Keratinocyte (primary cell): ENCODE results near the gene SELENBP1. TPM values are rescaled to one million over a fixed set of nuclear protein-coding genes. Genes with fewer than 3 reads are reported as not detected.
A peak's percentile ranks its signal among the peaks of the same experiment; 100 is the strongest.

Experiments used
- DNase-seq: peaks from one replicate; pipeline ENCODE4 v3.0.0-alpha.2; 2011; ENCODE audit warnings: low read depth, missing footprints, low spot score
- FAIRE-seq: peaks from 2 replicates; lab custom pipeline; 2011; peaks lifted over from hg19 to GRCh38; lab: Jason Lieb, UNC
- H2AFZ ChIP-seq: 2 replicates; pipeline ENCODE4 v1.6.0; 2012; ENCODE audit warnings: low read length, control low read depth, inconsistent platforms; ENCODE audit not compliant: control insufficient read depth
- H3K27ac ChIP-seq: 2 replicates; pipeline ENCODE4 v1.5.1; 2011; ENCODE audit warnings: low read length; ENCODE audit not compliant: control insufficient read depth, insufficient read depth
- H3K27me3 ChIP-seq: 3 replicates; pipeline ENCODE4 v1.6.0; 2011; ENCODE audit warnings: low read length; ENCODE audit not compliant: control insufficient read depth, insufficient read depth; ENCODE audit errors: extremely low read depth
- H3K36me3 ChIP-seq, 2 experiments: 2 replicates in 1 of 2; 3 replicates in 1 of 2; pipeline ENCODE4 v1.5.1; 2011; ENCODE audit warnings: low read length in 2 of 2, mild to moderate bottlenecking in 1 of 2; ENCODE audit not compliant: control insufficient read depth in 2 of 2, insufficient read depth in 2 of 2; ENCODE audit errors: extremely low read depth in 1 of 2
- H3K4me1 ChIP-seq: 3 replicates; pipeline ENCODE4 v1.5.1; 2011; ENCODE audit warnings: low read length; ENCODE audit not compliant: control insufficient read depth, insufficient read depth; ENCODE audit errors: extremely low read depth
- H3K4me2 ChIP-seq: 3 replicates; pipeline ENCODE4 v1.6.0; 2011; ENCODE audit warnings: low read depth, low read length; ENCODE audit not compliant: control insufficient read depth, insufficient read depth; ENCODE audit errors: extremely low read depth
- H3K4me3 ChIP-seq, 3 experiments: fragments of 200-600 bp in 1 of 3; sonication (generic) in 1 of 3; 2 replicates in 2 of 3; 3 replicates in 1 of 3; pipeline ENCODE4 v1.5.1; 2011 to 2016; ENCODE audit warnings: low read length in 3 of 3, mild to moderate bottlenecking in 3 of 3, control low read depth in 2 of 3, inconsistent platforms in 1 of 3, low read depth in 1 of 3, mixed read lengths in 1 of 3, mixed run types in 1 of 3, moderate library complexity in 1 of 3; ENCODE audit not compliant: control insufficient read depth in 2 of 3, insufficient read depth in 2 of 3; ENCODE audit errors: extremely low read depth in 1 of 3
- H3K79me2 ChIP-seq: 2 replicates; pipeline ENCODE4 v1.6.0; 2012; ENCODE audit warnings: low read length; ENCODE audit not compliant: control insufficient read depth, insufficient read depth
- H3K9ac ChIP-seq: 3 replicates; pipeline ENCODE4 v1.6.0; 2011; ENCODE audit warnings: low read length; ENCODE audit not compliant: control insufficient read depth, insufficient read depth; ENCODE audit errors: extremely low read depth
- H3K9me1 ChIP-seq: 3 replicates; pipeline ENCODE4 v1.6.0; 2011; ENCODE audit warnings: low read length; ENCODE audit not compliant: control insufficient read depth, insufficient read depth; ENCODE audit errors: extremely low read depth
- H3K9me3 ChIP-seq: 2 replicates; pipeline ENCODE4 v1.5.1; 2012; ENCODE audit warnings: low read depth, low read length; ENCODE audit not compliant: control insufficient read depth
- H4K20me1 ChIP-seq: 3 replicates; pipeline ENCODE4 v1.6.0; 2011; ENCODE audit warnings: low read length; ENCODE audit not compliant: control insufficient read depth, insufficient read depth; ENCODE audit errors: extremely low read depth
- CTCF ChIP-seq, 3 experiments: IDR thresholded peaks in 1 of 3; conservative IDR thresholded peaks in 1 of 3; optimal IDR thresholded peaks in 1 of 3; 2 replicates in 2 of 3; 3 replicates in 1 of 3; pipeline versions ENCODE3 to v1.5.1; 2011; ENCODE audit warnings: low read length in 3 of 3, mild to moderate bottlenecking in 3 of 3, moderate library complexity in 2 of 3, control low read depth in 1 of 3, inconsistent platforms in 1 of 3; ENCODE audit not compliant: insufficient read depth in 2 of 3; ENCODE audit errors: extremely low read depth in 1 of 3
- EZH2 ChIP-seq: IDR thresholded peaks from one replicate; pipeline ENCODE4 v1.6.1; 2012; ENCODE audit warnings: inconsistent platforms, mild to moderate bottlenecking, low read length, moderate library complexity
- dilution Hi-C: fragments of 300-500 bp; cut with MboI; formaldehyde crosslinking; loops from one replicate; pipeline ENCODE4 v1.7.0; 2020; ENCODE audit warnings: low sequenced_read_pairs; ENCODE audit not compliant: extremely low pct_ligation_motif_present
- polyA plus RNA-seq, 5 experiments: library from polyadenylated mRNA; depleted of rRNA in 3 of 5; stranded (reverse) in 3 of 5; stranded (forward) in 1 of 5; unstranded in 1 of 5; fragments of >200 nt; gene quantifications; 1 replicate in 1 of 5; 2 replicates in 3 of 5; 3 replicates in 1 of 5; pipeline versions ENCODE4 v1.2.1 to v1.2.3, GENCODE V29; 2011 to 2012; ENCODE audit warnings: missing spikeins in 2 of 5, low read depth in 1 of 5, low replicate concordance in 1 of 5

Gene SELENBP1
- polyA plus RNA-seq, 1 donor (not counting 4 experiments of a cell fraction or from before 2014, with no cell fraction given) = 3.0 TPM

DNA sequence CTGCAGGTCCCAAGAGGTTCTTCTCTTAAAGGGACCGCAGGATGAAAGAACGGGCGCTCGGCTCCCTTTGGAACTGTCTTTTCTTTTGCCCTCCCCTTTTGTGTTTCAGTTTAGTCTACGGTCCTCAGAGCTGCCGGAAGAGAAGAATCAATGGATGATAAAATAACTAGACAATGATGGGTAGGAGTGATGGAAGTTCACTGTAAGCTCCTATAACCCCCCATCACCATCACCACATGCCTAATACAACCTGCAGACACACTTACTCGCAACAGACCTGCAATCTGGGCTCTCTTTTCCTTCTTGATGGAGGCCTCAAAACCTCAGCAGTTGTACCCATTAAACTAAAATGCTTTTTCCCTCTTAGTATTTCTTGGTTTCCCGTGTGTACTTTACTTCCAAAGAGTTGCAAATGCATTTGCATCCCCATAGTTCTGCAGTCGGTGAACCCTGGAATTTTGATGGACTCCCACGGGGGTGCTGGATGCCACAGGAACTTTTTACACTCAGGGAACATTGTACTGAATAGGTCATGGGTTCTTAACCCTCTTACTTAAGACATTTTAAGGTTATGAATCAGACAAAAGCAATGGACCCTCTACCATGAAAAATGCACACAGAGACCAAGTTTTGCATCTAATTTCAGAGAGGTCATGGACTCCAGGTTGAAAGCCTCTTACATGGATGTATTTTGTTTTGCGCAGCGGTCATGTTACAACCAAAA, 24.8 kb downstream of the SELENBP1 start:
- dilution Hi-C loops = no loop called here
- Histone ChIP-seq H3K9me3 (no peaks in the 10 kb centered on the region), H3K9me1 (no peaks in the 10 kb centered on the region), H3K27me3 (no peaks in the 10 kb centered on the region), H3K4me1 (peaks cover 4% of the 10 kb centered on the region), H3K4me3 (peak overlapping the region; percentile 27 to 84 (median 74)), H2AFZ (peak overlapping the region; percentile 75), H3K27ac (peak overlapping the region; percentile 99), H3K36me3 (peaks cover 15 to 20% of the 10 kb centered on the region in 2 experiments), H4K20me1 (no peaks in the 10 kb centered on the region), H3K9ac (peak overlapping the region; percentile 98), H3K79me2 (no peaks in the 10 kb centered on the region), H3K4me2 (peak overlapping the region; percentile 68)
- TF ChIP-seq EZH2 (no peak), CTCF (optimal IDR thresholded peaks at IDR 0.05 in 1 of 3, IDR thresholded peaks at IDR 0.05 in 1 of 3, conservative IDR thresholded peaks at IDR 0.05 in 1 of 3; ENCODE audit: extremely low read depth in 1 of 3, insufficient read depth in 2 of 3, low read length in 3 of 3) (no peak)
- FAIRE-seq = no peak
- DNase-seq = no peak

GRCh38 chr1:151346769-151347522, 25.6 kb downstream of the SELENBP1 start, which contains the start of gene RFX5:
Gene RFX5, minus strand, starts transcription at chr1:151347252. Its CDS starts 932 bp downstream, at chr1:151346320.
- peak; percentile 57 for FAIRE-seq
- TF ChIP-seq CTCF (optimal IDR thresholded peaks at IDR 0.05 in 1 of 3, IDR thresholded peaks at IDR 0.05 in 1 of 3, conservative IDR thresholded peaks at IDR 0.05 in 1 of 3; ENCODE audit: extremely low read depth in 1 of 3, insufficient read depth in 2 of 3, low read length in 3 of 3) (no peak), EZH2 (no peak)
- H3K79me2 ChIP-seq = no peaks in the 10 kb centered on the region

More at GRCh38 chr1:151346769-151347522, 25.6 kb downstream of the SELENBP1 start, which contains the start of gene RFX5:
- dilution Hi-C loops = no loop called here
- Histone ChIP-seq H3K27ac (peak within 1 kb of the TSS; percentile 99), H3K9me1 (no peaks in the 10 kb centered on the region), H3K4me2 (peak within 1 kb of the TSS; percentile 68), H3K4me1 (peaks cover 4% of the 10 kb centered on the region), H3K4me3 (peak within 1 kb of the TSS; percentile 74 to 84 (median 74)), H3K36me3 (peaks cover 17 to 21% of the 10 kb centered on the region in 2 experiments), H3K9ac (peak within 1 kb of the TSS; percentile 98), H4K20me1 (no peaks in the 10 kb centered on the region), H3K9me3 (no peaks in the 10 kb centered on the region), H3K27me3 (no peaks in the 10 kb centered on the region), H2AFZ (peak within 1 kb of the TSS; percentile 76)
- DNase-seq = peak; percentile 89
